Stimulated activated CD4-positive, alpha-beta T cell treated with anti-CD3 and anti-CD28 coated beads, Interleukin-1b, Interleukin-23, amount 100 ng/mL, for 1 hour (primary cell): ENCODE measurements around the gene FGF19.
A peak's percentile ranks its signal among the peaks of the same experiment; 100 is the strongest.
"Not testable (repeated sequence)": the region's sequence is repeated elsewhere in the genome, so short reads cannot be mapped to it uniquely, and the experiment has no call there.

Source experiments
- DNase-seq, 2 donors: peaks; one replicate each; pipeline ENCODE4 v3.0.0-alpha.2; 2020; ENCODE audit warnings: low read depth in 2 of 2

The FGF19 gene

DNA sequence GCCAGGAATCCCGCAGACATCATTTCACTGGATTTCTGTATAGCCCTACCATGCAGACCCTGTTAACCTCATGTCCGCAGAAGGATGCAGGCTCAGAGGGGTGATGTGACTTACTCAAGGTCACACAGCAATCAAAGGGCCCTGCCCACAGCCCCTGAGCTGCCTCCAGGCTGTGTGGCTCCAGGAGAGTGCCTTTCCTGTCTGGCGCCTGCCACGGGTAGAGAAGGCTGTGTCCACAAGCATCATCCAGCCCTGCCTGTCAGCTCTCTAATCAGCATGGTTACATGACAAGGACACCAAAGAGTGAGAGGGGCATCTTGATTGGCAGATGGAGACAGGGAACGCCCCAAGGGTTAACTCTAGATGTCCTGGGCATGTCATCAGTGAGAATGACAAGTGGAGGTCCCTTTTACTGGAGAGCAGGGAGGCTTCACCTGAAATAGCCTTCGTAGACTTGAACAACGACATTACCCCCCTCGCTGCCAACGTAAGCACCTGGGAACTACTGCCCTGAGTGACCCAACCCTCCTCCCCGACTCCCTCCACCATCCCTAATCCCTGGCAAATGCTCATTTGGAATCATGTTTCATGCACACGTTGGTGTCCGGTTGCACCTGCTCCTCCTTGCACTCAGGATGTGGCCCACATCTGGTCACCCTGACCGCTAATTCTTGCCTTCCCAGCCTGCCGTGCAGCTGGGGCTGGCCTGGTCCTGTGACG lies 6.9 kb downstream of the FGF19 start:
- DNase-seq: no peak

DNA sequence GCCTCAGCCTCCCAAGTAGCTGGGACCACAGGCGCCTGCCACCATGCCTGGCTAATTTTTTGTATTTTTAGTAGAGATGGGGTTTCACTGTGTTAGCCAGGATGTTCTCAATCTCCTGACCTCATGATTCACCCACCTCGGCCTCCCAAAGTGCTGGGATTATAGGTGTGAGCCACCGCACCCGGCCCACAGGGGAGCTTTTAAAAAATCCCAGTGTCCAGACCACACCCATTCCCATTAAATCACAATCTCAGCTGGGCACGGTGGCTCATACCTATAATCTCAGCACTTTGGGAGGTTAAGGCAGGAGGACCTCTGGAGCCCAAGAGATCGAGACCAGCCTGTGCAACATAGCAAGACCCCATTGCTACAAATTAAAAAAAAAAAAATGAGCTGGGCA lies 7.8 kb downstream of the FGF19 start:
- not testable (repeated sequence) for DNase-seq

DNA sequence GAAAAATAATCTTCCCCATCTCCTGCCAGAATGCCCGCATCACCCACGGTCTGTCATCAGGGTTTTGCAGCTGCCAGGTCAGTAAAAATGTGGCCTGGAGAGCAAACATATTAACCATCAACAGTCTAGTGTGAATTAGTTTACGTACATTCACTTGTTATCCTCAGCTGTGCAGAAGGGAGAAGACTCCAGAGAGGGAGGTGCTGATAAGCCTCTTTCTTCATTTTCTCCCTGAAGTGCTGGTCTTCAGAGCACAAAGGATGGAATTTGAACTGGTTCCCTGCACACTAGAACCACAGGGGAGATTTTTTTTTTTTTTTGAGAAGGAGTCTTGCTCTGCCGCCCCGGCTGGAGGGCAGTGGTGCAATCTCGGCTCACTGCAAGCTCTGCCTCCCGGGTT lies 8.2 kb downstream of the FGF19 start:
- DNase-seq: no peak

DNA sequence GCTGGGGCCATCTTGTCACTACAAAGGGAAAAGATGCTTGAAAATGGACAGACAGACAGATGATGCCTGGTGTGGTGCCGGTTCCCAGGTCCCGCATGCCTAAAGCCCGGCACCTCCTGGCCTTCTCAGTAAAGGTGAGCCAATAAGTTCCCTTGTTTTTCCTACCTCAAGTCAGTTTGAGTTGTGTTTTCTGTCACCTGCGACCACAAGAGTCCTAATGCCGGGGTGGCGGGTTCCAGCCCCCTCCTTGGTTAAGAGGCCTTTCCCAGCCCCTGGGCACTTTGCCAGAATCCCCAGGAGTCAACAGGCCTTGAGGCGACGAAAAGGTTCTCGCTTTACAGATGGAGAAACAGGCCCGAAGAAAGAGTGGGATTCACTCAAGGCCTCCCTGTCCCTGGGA lies 9.0 kb downstream of the FGF19 start:
- no peak for DNase-seq

DNA sequence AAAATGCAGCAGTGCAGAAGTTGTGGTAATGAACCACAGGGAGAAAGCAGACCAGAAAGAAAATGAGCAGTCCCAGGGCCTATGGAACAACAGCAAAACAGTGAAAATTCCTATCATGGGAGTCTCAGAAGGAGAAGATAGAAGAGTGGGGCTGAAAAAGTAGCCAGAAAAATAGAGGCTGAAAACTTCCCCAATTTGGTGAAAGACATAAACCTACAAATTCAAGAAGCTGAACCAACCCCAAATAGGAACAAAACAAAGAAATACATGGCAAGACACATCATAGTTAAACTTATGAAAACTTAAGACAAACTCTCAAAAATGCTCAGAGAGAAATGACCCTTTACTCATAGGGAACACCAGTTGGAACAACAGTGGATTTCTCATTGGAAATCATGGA lies 11.4 kb downstream of the FGF19 start:
- no peak for DNase-seq

DNA sequence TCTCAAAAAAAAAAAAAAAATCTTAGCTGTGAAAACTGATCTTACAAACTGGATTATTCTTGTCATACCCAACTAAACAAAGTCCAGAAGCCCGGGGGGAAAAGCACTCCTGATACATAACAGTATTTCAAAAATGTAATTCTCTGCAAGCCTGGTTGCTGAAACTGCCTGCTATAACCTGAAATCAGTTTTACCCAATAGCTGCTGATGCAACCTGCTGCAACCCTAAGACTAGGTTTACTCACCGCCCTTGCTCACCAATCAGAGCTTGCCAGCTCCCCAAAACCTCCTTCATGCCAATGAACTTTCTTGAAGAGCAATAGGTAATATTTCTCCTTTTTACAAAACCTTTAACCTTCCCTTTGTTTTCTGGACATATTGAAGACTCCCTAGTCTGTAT lies 12.4 kb downstream of the FGF19 start:
- no peak for DNase-seq

DNA sequence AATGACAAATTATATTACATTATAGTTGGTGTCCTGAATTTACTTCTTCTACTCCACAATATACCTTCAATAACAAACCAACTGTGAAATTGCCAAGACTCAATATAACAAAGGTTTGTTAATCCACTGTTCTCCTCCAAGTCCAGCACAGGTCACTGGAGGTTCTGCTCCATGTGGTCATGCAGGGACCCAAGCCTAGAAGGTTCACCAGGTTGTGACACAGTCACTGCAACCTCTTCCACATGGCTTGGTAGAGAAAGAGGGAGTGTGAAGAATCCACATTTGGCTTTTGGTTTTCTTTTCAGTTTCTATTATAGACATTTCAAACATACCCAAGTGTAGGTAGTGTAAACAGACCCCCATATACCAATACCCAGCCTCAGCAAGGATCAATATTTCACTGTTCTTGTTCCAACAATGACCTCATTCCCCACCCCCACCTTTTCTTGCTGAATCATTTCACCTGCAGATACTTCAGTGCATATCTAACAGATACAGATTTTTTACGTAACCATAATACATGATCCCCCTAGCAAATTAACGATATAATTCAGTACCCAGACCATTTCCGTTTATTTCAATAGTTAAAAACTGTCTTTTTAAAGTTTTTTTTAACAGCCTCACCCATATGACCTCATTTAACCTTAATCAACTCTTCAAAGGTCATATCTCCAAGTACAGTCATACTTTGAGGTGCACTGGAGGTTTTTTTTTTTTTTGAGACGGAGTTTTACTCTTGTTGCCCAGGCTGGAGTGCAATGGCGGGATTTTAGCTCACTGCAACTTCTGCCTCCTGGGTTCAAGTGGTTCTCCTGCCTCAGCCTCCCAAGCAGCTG lies 14.1 kb downstream of the FGF19 start:
- DNase-seq: no peak

DNA sequence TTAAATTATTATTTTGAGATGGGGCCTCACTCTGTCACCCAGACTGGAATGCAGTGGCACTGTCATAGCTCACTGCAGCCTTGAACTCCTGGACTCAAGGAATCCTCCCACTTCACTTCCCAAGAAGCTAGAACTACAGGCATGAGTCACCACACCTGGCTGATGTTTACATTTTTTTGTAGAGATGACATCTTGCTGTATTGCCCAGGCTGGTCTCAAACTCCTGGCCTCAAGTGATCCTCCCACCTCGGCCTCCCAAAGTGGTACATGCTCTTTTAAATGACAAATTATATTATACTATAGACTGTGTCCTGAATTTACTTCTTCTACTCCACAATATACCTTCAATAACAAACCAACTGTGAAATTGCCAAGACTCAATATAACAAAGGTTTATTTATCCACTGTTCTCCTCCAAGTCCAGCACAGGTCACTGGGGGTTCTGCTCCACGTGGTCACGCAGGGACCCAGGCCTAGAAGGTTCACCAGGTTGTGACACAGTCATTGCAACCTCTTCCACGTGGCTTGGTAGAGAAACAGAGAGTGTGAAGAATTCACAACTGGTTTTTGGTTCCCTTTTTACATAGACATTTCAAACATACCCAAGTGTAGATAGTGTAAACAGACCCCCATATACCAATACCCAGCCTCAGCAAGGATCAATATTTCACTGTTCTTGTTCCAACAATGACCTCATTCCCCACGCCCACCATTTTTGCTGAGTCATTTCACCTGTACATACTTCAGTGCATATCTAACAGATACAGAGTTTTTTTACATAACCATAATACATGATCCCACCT lies 15.7 kb downstream of the FGF19 start:
- DNase-seq: not testable (repeated sequence)

DNA sequence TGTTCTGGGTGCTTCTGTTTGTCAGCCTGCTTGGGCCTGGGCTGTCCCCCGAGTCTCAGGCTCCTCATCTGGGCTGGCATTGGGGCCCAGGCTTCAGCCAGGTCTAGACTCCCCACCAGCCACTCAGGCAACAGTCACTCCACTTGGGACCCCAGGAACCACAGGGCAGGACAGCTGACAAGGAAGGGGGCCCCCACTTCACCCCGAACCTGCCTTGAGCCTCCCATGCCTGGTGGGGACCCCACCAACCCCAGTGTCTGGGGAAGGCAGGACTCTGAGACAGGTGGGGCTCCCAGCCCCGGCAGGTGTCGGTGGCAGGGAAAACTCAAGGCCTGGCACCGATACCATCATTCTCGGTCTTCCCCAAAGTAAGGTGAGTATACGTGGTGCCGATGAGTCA lies 17.0 kb downstream of the FGF19 start:
- no peak for DNase-seq

DNA sequence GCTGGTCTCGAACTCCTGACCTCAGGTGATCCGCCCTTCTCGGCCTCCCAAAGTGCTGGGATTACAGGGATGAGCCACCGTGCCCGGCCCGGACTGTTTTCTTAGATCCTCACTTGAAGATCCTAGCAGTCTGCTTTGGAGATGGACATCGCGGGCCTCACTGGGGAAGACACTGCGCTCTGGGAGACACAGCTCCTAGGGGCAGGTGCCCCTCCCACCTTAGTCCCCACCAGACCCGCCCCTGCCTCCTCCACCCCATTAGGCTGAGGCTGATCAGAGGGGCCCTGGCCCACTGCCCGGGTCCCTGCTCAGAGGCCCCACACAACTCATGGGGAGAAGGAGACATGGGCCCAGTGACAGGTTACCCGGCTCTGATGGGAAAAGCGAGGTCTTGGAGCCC lies 17.4 kb downstream of the FGF19 start:
- no peak for DNase-seq

DNA sequence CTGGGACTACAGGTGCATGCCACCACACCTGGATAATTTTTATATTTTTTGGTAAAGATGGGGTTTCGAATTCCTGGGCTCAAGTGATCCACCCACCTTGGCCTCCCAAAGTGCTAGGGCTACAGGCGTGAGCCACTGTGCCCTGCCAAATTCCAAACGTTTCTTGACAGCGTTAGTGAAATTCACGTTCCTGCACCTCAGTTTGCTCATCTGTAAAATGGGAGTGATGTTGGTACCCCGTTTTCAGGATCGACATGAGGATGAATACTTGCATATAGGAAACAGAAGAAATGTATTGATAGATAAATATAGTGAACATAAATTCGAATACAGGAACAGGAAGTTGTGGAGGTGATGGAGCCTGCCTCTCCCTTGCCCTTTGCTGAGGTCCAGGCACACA lies 18.5 kb downstream of the FGF19 start:
- no peak for DNase-seq

DNA sequence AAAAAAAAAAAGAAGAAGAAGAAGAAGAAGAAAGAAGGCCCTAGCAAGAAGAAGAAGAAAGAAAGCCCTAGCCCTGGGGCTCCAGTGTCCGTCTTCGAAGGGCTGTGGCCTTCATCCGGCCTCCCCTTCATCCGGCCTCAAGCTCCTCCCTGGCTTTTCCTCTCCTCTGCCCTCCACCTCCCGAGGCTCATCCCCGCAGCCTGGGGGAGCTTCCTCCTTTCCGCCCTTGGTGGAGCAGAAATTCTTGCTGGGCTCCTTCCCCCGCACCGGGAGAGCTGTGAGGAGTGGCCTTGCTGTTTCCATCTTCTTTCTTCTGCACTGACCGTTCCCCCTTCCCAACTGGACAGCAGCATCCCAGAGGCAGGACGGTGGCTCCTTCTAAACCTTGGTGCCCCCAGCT lies 19.2 kb downstream of the FGF19 start:
- no peak for DNase-seq

DNA sequence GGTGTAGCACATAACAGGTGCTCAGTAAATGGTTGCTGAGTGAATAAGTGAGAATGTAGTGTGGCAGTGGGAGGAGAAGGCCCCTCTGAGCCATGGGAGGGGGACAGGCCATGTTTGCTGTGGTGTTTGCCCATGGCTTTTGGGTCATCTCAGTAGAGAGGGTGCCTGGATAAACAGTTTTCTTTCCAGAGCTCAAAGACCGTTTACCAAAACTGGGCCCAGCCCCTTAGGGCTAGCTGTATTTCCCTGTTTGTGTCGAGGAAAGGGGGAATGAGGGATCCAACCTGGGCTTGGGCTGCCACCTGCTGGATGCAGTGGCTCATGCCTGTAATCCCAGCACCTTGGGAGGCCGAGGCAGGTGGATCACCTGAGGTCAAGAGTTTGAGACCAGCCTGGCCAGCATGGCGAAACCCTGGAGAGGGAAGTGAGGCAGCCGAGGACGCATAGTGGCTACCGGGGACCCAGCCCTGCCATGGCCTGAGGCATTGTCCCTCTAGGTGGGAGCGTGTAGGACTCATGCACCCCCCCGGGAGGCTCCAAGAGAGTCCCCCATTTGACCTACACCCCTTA lies 20.0 kb downstream of the FGF19 start:
- no peak for DNase-seq

DNA sequence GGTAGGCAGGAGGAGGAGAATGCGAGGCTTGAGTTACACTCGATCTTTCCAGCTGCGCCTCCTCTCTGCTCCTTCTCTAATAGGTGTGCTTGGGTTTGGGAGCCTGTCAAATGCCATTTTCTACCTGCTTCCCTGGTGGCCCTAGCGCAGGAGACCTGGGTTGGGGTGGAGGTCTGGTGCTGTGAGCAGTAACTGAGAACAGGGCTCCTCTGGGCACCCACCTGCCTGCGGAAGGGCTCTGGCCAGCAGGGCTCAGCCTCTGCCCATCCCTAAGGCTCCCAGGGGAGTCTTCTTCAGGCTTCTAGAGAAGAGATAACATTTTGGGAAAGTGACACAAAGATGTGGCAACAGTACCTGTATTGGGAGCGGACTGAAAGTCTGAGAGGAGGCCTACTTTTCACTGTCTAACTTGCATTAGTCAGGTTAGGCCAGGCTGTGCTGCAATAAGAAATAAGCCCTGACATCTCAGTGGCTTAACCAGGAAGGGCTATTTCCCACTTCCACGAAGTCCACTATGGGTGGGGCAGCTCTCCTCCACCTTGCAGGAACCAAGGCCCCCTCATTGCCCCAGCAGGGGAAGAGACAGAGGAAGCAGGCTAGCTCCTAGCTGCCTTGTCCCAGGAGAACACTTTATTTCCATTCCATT lies 21.0 kb downstream of the FGF19 start:
- no peak for DNase-seq

DNA sequence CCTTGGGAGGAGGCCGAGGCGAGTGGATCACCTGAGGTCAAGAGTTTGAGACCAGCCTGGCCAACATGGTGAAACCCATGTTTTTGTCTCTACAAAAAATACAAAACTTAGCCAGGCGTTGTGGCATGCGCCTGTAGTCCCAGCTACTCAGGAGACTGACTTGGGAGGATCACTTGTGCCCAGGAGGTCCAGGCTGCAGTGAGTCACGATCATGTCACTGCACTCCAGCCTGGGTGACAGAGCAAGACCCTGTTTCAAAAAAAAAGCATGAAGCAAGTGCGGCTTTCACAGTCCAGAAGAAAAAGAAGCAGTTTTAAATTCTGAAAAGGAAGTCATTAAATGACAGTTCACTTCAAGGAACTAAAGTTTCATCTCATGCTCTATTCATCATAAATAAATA lies 21.6 kb downstream of the FGF19 start:
- no peak for DNase-seq

DNA sequence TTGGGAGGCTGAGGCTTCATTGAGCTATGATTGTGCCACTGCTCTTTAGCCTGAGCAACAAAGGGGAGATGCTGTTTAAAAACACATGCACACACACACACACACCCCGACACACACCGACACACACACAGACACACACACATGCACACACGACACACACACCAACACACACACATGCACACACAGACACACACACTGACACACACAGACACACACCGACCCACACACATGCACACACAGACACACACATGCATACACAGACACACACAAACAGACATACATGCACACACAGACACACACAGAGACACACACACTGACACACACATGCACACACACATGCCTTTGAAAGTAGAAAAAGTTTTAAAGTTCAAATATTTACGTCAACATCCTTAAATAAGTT lies 23.1 kb downstream of the FGF19 start:
- no peak for DNase-seq

DNA sequence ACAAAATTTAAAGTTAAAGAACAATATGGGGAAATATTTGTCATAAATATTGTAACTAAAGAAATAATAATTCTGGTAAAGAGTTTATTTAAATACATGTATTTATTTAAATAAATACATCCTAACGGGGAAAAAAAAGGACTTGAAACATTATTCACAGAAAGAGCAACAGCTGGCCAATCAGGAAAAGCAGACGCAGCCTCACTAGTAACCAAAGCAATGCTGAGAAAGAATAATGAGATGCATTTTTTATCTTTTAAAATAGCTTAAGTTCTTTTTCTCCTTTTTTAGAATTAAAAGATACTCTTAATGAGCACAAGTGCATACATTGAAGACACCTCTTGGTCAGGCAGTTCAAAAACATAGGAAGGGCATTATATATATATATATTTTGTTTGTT lies 26.1 kb downstream of the FGF19 start:
- DNase-seq: no peak

DNA sequence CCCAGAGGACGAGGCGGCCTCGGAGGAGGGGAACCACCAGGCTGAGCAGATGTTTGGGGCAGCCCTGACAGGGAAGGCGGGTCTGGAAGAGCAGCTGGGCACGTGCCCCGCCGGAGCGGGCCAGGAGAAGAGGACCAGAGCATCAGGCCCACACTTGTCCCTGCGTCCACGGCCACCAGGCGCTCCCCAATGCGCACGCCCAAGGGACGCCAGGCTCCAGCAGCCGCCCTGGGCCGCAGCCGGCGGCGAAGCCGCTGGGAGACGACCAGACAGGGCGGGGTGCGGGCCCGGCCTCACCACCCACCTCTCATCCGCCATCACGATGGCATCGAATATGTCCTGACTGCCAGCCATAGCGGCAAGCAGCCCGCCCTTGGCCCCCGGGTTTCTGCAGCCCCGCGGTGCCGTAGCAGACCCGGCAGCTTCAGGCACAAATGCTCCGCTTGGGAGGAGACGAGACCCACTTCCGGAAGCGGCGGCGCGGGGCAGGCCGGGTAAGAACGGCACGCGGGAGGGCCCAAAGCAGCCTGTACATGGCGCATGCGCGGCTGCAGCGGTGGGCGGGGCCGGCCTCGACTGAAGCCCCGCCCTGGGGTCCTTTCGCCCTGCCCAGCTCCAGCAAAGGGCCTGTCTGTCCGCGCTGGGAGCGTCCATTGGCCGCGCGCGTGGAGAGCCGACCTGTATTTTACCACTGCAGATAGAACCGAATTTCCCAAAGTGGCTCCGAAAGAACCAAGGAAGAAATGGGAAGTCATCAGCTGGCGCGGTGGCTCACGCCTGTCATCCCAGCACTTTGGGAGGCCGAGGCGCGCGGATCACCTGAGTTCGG lies 28.7 kb downstream of the FGF19 start, which contains the start of gene LTO1:
Gene LTO1 (minus strand): TSS at position 468 of the 829 bp plus-strand sequence. CDS start 114 bp downstream, at position 354.
- peak; percentile 88 to 93 for DNase-seq

DNA sequence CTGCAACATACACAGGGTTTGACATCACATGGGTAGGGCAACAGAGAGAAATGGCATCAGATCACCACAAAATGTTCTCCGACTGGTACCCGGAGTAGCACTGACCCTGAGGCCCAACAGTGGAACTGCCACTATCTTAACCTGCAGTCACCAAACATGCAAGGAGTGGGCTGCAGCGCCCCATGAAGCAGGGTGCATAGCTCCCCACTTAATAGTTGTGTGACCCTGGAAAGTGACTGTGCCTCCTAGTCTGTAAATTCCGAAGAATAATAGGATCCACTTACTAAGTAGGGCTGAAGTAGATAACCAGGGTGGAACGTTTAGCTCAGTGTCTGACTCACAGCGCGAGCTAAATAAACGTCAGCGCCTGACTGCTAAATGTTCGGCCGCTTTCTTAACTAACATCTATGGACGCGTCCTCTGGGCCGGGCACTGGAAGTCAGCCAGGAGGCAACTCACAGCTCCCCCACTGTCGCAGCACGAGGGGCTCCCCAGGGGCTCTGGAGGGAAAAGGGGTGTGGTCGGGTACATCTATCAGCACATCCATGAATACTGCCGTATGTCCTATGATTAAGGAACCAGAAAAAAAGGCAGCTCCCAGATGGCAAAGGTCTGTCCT lies 29.4 kb downstream of the FGF19 start:
- no peak for DNase-seq
